Hepatocyte (in vitro differentiated cells): ENCODE measurements around the gene DEUP1. TPM values are rescaled to one million over a fixed set of nuclear protein-coding genes. Genes with fewer than 3 reads are reported as not detected.
A peak's percentile ranks its signal among the peaks of the same experiment; 100 is the strongest.

Source experiments
- DNase-seq: peaks from one replicate; pipeline ENCODE4 v3.0.0-alpha.2; 2016; ENCODE audit warnings: low spot score
- H2AFZ ChIP-seq: fragments of 200-600 bp; sonication (generic); 2 replicates; pipeline ENCODE4 v1.6.0; 2016; ENCODE audit warnings: antibody characterized with exemption, mild to moderate bottlenecking
- H3K27ac ChIP-seq: fragments of 200-600 bp; sonication (generic); 2 replicates; pipeline ENCODE4 v1.5.1; 2016; ENCODE audit warnings: mild to moderate bottlenecking
- H3K27me3 ChIP-seq: fragments of 200-600 bp; sonication (generic); 2 replicates; pipeline ENCODE4 v1.6.1; 2016
- H3K36me3 ChIP-seq: fragments of 200-600 bp; sonication (generic); replicated peaks from 2 replicates; pipeline ENCODE4 v1.5.1; 2016; ENCODE audit warnings: low read depth; ENCODE audit not compliant: insufficient read depth
- H3K4me1 ChIP-seq: fragments of 200-600 bp; sonication (generic); 2 replicates; pipeline ENCODE4 v1.5.1; 2016; ENCODE audit warnings: mild to moderate bottlenecking, moderate library complexity; ENCODE audit not compliant: insufficient read depth
- H3K4me2 ChIP-seq: fragments of 200-600 bp; sonication (generic); 2 replicates; pipeline ENCODE4 v1.6.0; 2016
- H3K4me3 ChIP-seq: fragments of 200-600 bp; sonication (generic); 2 replicates; pipeline ENCODE4 v1.5.1; 2016; ENCODE audit warnings: mild to moderate bottlenecking
- H3K79me2 ChIP-seq: fragments of 200-600 bp; sonication (generic); 2 replicates; pipeline ENCODE4 v1.6.0; 2017; ENCODE audit warnings: mild to moderate bottlenecking
- H3K9me2 ChIP-seq: fragments of 200-600 bp; sonication (generic); replicated peaks from 2 replicates; pipeline ENCODE4 v1.6.0; 2017; ENCODE audit warnings: mild to moderate bottlenecking; ENCODE audit not compliant: insufficient read depth
- H3K9me3 ChIP-seq: fragments of 200-600 bp; sonication (generic); 2 replicates; pipeline ENCODE4 v1.5.1; 2016; ENCODE audit warnings: low read depth, mild to moderate bottlenecking
- H4K20me1 ChIP-seq: fragments of 200-600 bp; sonication (generic); 2 replicates; pipeline ENCODE4 v1.6.0; 2016; ENCODE audit warnings: mild to moderate bottlenecking; ENCODE audit not compliant: insufficient read depth, poor library complexity, severe bottlenecking
- CTCF ChIP-seq: fragments of 200-600 bp; sonication (generic); IDR thresholded peaks from 2 replicates; pipeline ENCODE4 v1.5.1; 2016; ENCODE audit warnings: antibody characterized with exemption, mild to moderate bottlenecking; ENCODE audit not compliant: poor library complexity
- EZH2 ChIP-seq: fragments of 200-600 bp; sonication (generic); IDR thresholded peaks from 2 replicates; pipeline ENCODE4 v1.6.1; 2016; ENCODE audit warnings: antibody characterized with exemption, mild to moderate bottlenecking, borderline replicate concordance
- EZH2phosphoT487 ChIP-seq: fragments of 200-600 bp; sonication (generic); IDR thresholded peaks from one replicate; pipeline ENCODE4 v1.6.1; 2018; ENCODE audit warnings: antibody characterized with exemption, mild to moderate bottlenecking, low read depth, moderate library complexity; ENCODE audit not compliant: unreplicated experiment, severe bottlenecking
- WGBS: methylation state at CpG from one replicate; pipeline ENCODE4 v1.1.6; 2016; ENCODE audit warnings: low lambda C conversion rate; ENCODE audit errors: missing lambda C conversion rate; 5-methylcytosine and 5-hydroxymethylcytosine counted together
- polyA plus RNA-seq: library from polyadenylated mRNA; unstranded; fragments of >200 nt; fragmentation: Nextera tagmentation; extraction: Ambion mirVana; gene quantifications from 2 replicates; pipeline ENCODE4 v1.2.1, GENCODE V29; 2016
- total RNA-seq: library from RNA; depleted of rRNA; stranded (reverse); fragments of >200 nt; gene quantifications from 2 replicates; pipeline ENCODE4 v1.2.3, GENCODE V29; 2014

The DEUP1 gene
- total and polyA plus RNA-seq, 2 experiments from 2014 or later, result 0.28 to 0.47 TPM

GRCh38 chr11:93485983-93486382 is 155.4 kb downstream of the DEUP1 start:
- TF ChIP-seq CTCF (no peak), EZH2phosphoT487 (no peak), EZH2 (no peak)
- H3K4me1 ChIP-seq, result peaks cover 25% of the 10 kb centered on the region
- no peaks in the 10 kb centered on the region for H3K9me3 ChIP-seq
- peaks cover 29% of the 10 kb centered on the region for H3K79me2 ChIP-seq
- no peak overlapping the region for H2AFZ ChIP-seq
- H3K4me2 ChIP-seq, result no peak overlapping the region
- H3K27ac ChIP-seq, result no peak overlapping the region
- no peaks in the 10 kb centered on the region for H4K20me1 ChIP-seq
- H3K9me2 ChIP-seq, result no peaks in the 10 kb centered on the region
- no peaks in the 10 kb centered on the region for H3K36me3 ChIP-seq
- no peak for DNase-seq
- WGBS, result 90% methylated on average over 2 of the region's 2 CpGs
- no peaks in the 10 kb centered on the region for H3K27me3 ChIP-seq
- H3K4me3 ChIP-seq, result no peak overlapping the region

- H3K4me2 ChIP-seq, result peak overlapping the region; percentile 18
- H3K4me3 ChIP-seq, result no peak overlapping the region
- DNase-seq, result peak; percentile 67
- H3K4me1 ChIP-seq, result peaks cover 36% of the 10 kb centered on the region
- no peak for TF ChIP-seq EZH2
- no peak for TF ChIP-seq CTCF
- TF ChIP-seq EZH2phosphoT487, result no peak
- H3K27me3 ChIP-seq, result no peaks in the 10 kb centered on the region
- 37% methylated on average over 7 of the region's 7 CpGs for WGBS
- H3K27ac ChIP-seq, result no peak overlapping the region
- no peaks in the 10 kb centered on the region for H3K9me3 ChIP-seq
- no peaks in the 10 kb centered on the region for H3K36me3 ChIP-seq
- no peaks in the 10 kb centered on the region for H4K20me1 ChIP-seq
- H3K9me2 ChIP-seq, result no peaks in the 10 kb centered on the region
- H2AFZ ChIP-seq, result no peak overlapping the region
- H3K79me2 ChIP-seq, result peaks cover 29% of the 10 kb centered on the region
These were observed 156.5 kb downstream of the DEUP1 start for GRCh38 chr11:93487032-93487483.

Other genes with a start within 250 kb of the DEUP1 start
- gene SLC36A4, start 132.8 kb upstream of the DEUP1 start, total RNA-seq, result 16.6 and 18.4 TPM in 2 replicates
- 17.6 and 27.1 TPM in 2 replicates for gene SLC36A4, start 132.8 kb upstream of the DEUP1 start, polyA plus RNA-seq
- 23.5 and 36.1 TPM in 2 replicates for gene SMCO4, start 212.6 kb downstream of the DEUP1 start, total RNA-seq
- gene SMCO4, start 212.6 kb downstream of the DEUP1 start, polyA plus RNA-seq, result 59.6 and 60.9 TPM in 2 replicates